ENCODE data around the gene PLEKHG2.

GRCh38 chr19:39434123-39435076, 21.9 kb downstream of the PLEKHG2 start:
- TF ChIP-seq, protein P1, sequence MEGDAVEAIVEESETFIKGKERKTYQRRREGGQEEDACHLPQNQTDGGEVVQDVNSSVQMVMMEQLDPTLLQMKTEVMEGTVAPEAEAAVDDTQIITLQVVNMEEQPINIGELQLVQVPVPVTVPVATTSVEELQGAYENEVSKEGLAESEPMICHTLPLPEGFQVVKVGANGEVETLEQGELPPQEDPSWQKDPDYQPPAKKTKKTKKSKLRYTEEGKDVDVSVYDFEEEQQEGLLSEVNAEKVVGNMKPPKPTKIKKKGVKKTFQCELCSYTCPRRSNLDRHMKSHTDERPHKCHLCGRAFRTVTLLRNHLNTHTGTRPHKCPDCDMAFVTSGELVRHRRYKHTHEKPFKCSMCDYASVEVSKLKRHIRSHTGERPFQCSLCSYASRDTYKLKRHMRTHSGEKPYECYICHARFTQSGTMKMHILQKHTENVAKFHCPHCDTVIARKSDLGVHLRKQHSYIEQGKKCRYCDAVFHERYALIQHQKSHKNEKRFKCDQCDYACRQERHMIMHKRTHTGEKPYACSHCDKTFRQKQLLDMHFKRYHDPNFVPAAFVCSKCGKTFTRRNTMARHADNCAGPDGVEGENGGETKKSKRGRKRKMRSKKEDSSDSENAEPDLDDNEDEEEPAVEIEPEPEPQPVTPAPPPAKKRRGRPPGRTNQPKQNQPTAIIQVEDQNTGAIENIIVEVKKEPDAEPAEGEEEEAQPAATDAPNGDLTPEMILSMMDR (IDR thresholded peaks at IDR 0.05; ENCODE audit: low read depth, low read length, missing input control): no peak
- no peak for TF ChIP-seq ZBTB33 (IDR thresholded peaks at IDR 0.05)
- TF ChIP-seq JUND (IDR thresholded peaks at IDR 0.05): no peak
- TF ChIP-seq REST (IDR thresholded peaks at IDR 0.05): no peak
- no peak for TF ChIP-seq GABPA (IDR thresholded peaks at IDR 0.05 in 1 of 2, conservative IDR thresholded peaks at IDR 0.05 in 1 of 2)
- no peak for TF ChIP-seq EGR1 (IDR thresholded peaks at IDR 0.05; ENCODE audit: low read depth in 2 of 2)
- no peak for TF ChIP-seq RAD21 (IDR thresholded peaks at IDR 0.05)
- no peak for TF ChIP-seq YY1 (IDR thresholded peaks at IDR 0.05)
- no peak for TF ChIP-seq RXRA (IDR thresholded peaks at IDR 0.05)
- TF ChIP-seq MAX (IDR thresholded peaks at IDR 0.05): no peak
- TF ChIP-seq ATF3 (IDR thresholded peaks at IDR 0.05): no peak
